ENCODE measurements around the gene MICB.

MICB gene

DNA sequence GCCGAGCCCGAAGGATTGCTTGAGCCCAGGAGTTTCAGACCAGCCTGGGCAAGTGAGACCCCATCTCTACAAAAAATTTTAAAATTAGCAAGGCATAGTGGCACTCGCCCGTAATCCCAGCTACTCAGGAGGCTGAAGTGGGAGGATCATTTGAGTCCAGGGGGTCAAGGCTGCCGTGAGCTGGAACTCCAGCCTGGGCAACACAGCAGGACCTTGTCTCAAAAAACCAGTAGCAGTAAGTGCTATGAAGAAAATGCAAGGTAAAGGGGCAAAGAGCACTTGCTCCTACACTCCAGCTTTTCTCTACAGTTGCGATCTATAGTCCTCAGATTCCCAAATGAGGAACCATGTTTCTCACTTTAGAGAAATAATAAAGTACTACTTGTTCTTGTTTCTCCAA, 45.7 kb downstream of the MICB start:
- Histone ChIP-seq H3K9me3 (ENCODE audit: insufficient read depth, low read depth, low read length) (no peaks in the 10 kb centered on the region), H3K4me2 (ENCODE audit: low read length) (no peak overlapping the region), H3K18ac (ENCODE audit: low read length) (no peak overlapping the region), H3K36me3 (ENCODE audit: control insufficient read depth in 1 of 2, insufficient read depth in 2 of 2, low read length in 2 of 2) (peaks cover 12 to 17% of the 10 kb centered on the region in 2 experiments), H2BK12ac (ENCODE audit: low read length) (no peak overlapping the region), H3K79me2 (ENCODE audit: control insufficient read depth, insufficient read depth, low read length, poor library complexity) (peaks cover 20% of the 10 kb centered on the region), H3K14ac (ENCODE audit: low read length) (no peak overlapping the region), H3K27me3 (ENCODE audit: insufficient read depth, low read length) (no peaks in the 10 kb centered on the region), H2BK5ac (ENCODE audit: low read depth, low read length, poor library complexity) (no peak overlapping the region), H3K4me3 (ENCODE audit: low read depth, low read length) (no peak overlapping the region), H3K79me1 (ENCODE audit: low read length) (peaks cover 12% of the 10 kb centered on the region), H2AK5ac (ENCODE audit: low read length) (no peak overlapping the region), H2BK120ac (ENCODE audit: insufficient read depth, low read length, poor library complexity) (no peak overlapping the region), H4K12ac (ENCODE audit: low read depth, low read length) (no peak overlapping the region), H3K4ac (ENCODE audit: low read depth, low read length) (no peak overlapping the region), H3K9ac (ENCODE audit: low read length) (no peak overlapping the region), H3K4me1 (ENCODE audit: control insufficient read depth in 1 of 2, insufficient read depth in 2 of 2, low read length in 2 of 2) (peaks cover 10 to 11% of the 10 kb centered on the region in 2 experiments), H4K91ac (ENCODE audit: low read depth, low read length) (no peak overlapping the region), H3K27ac (ENCODE audit: low read depth, low read length) (no peak overlapping the region), H3K23ac (ENCODE audit: low read length) (no peak overlapping the region), H2AFZ (ENCODE audit: insufficient read depth, low read length, poor library complexity) (no peak overlapping the region), H4K8ac (ENCODE audit: low read depth, low read length) (no peak overlapping the region)
- WGBS (ENCODE audit: extremely low coverage, insufficient coverage, insufficient read length): no CpG with 5 or more reads among the region's 6 CpGs
- DNase-seq: no peak

DNA sequence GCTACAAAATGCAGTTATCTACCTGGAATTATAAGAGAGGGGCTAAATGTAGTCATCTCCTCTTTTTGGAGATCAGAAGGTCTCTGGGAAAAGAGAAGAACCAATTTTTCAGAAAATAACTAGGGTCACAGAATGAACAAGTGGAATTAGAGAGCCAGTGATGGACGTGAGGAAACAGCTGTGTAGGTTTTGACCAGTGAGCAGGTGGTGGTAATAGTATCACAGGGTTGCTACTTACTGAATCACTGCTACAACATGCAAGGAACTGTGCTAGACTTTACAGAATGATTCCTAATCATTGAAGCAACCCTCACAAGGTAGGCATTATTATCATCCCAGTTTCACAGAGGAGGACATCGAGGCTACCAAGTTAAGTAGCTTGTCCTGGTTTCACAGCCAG, 46.7 kb downstream of the MICB start:
- Histone ChIP-seq H3K4ac (ENCODE audit: low read depth, low read length) (no peak overlapping the region), H3K4me3 (ENCODE audit: low read depth, low read length) (no peak overlapping the region), H4K12ac (ENCODE audit: low read depth, low read length) (no peak overlapping the region), H4K8ac (ENCODE audit: low read depth, low read length) (no peak overlapping the region), H2AFZ (ENCODE audit: insufficient read depth, low read length, poor library complexity) (no peak overlapping the region), H4K91ac (ENCODE audit: low read depth, low read length) (no peak overlapping the region), H3K14ac (ENCODE audit: low read length) (no peak overlapping the region), H3K4me1 (ENCODE audit: control insufficient read depth in 1 of 2, insufficient read depth in 2 of 2, low read length in 2 of 2) (peaks cover 10 to 11% of the 10 kb centered on the region in 2 experiments), H3K18ac (ENCODE audit: low read length) (no peak overlapping the region), H2BK5ac (ENCODE audit: low read depth, low read length, poor library complexity) (no peak overlapping the region), H3K36me3 (ENCODE audit: control insufficient read depth in 1 of 2, insufficient read depth in 2 of 2, low read length in 2 of 2) (peaks cover 9 to 10% of the 10 kb centered on the region in 2 experiments), H2AK5ac (ENCODE audit: low read length) (no peak overlapping the region), H3K4me2 (ENCODE audit: low read length) (no peak overlapping the region), H3K9me3 (ENCODE audit: insufficient read depth, low read depth, low read length) (no peaks in the 10 kb centered on the region), H3K79me2 (ENCODE audit: control insufficient read depth, insufficient read depth, low read length, poor library complexity) (peaks cover 17% of the 10 kb centered on the region), H3K79me1 (ENCODE audit: low read length) (peaks cover 12% of the 10 kb centered on the region), H2BK120ac (ENCODE audit: insufficient read depth, low read length, poor library complexity) (no peak overlapping the region), H3K23ac (ENCODE audit: low read length) (no peak overlapping the region), H3K27ac (ENCODE audit: low read depth, low read length) (no peak overlapping the region), H3K27me3 (ENCODE audit: insufficient read depth, low read length) (no peaks in the 10 kb centered on the region), H2BK12ac (ENCODE audit: low read length) (no peak overlapping the region), H3K9ac (ENCODE audit: low read length) (no peak overlapping the region)
- no peak for DNase-seq
- no CpG with 5 or more reads among the region's 2 CpGs for WGBS (ENCODE audit: extremely low coverage, insufficient coverage, insufficient read length)

DNA sequence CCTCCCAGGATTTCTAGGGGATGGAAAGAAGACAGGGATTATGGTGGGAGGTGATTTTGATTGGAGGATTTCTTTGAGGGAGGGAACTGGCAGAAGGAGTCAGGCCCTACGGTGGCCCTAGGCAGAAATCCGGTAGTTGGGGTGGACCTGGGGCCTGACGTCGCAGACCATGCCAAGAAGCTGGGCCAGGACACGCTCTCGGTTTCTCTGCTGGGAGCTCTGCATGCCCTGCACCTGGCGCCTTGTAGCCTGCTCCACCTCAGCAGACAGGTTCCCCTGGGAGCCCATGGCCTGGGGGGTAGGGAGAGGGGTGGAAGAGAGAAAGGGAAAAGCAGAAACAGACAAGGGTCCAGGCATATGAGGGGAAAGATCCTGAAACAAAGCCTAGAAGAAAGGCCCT, 47.3 kb downstream of the MICB start:
- Histone ChIP-seq H3K9ac (ENCODE audit: low read length) (peak overlapping the region; percentile 23), H3K23ac (ENCODE audit: low read length) (no peak overlapping the region)
- no CpG with 5 or more reads among the region's 7 CpGs for WGBS (ENCODE audit: extremely low coverage, insufficient coverage, insufficient read length)

DNA sequence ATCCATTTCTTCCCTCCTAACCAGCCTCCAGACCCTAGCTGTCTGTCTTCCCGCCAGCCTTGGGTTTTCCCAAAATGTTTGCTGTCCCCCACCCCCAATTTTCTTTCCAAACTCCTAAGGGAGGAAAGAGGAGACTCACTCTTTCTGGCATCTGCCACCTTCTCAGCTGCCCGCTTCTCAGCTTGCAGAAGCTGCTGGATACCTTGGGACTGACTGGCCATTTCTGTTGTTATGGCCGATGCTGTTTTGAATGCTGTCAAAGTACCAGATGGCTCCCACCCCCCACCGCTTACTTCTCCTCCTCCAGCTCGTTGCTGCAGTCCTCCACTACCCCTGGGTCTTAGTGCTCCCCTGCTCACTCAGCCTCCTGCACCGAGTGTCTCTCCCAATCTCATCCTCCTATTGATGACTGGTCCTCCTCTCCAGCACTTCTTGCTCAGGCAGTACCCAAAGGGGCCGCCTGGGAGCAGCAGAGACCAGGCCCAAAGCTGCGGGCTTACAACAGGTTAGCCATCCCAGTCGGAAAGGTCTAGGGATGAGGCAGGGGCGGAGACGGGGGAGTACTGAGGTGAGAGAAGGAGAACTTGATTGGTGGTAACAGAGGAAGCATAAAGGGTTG, 48.5 kb downstream of the MICB start, which contains the start of gene ATP6V1G2:
ATP6V1G2 (minus strand) TSS at position 270 of the 619 bp plus-strand sequence; CDS start at position 221, 49 bp downstream.
- DNase-seq: peak; percentile 96 to 97
- Histone ChIP-seq H3K9ac (ENCODE audit: low read length) (peak within 1 kb of the TSS; percentile 23), H3K27me3 (ENCODE audit: insufficient read depth, low read length) (no peaks in the 10 kb centered on the region), H2BK12ac (ENCODE audit: low read length) (no peak within 1 kb of the TSS), H3K4me1 (ENCODE audit: control insufficient read depth in 1 of 2, insufficient read depth in 2 of 2, low read length in 2 of 2) (peaks cover 4 to 5% of the 10 kb centered on the region in 2 experiments), H3K9me3 (ENCODE audit: insufficient read depth, low read depth, low read length) (no peaks in the 10 kb centered on the region), H3K4me3 (ENCODE audit: low read depth, low read length) (no peak within 1 kb of the TSS), H3K14ac (ENCODE audit: low read length) (no peak within 1 kb of the TSS), H3K4ac (ENCODE audit: low read depth, low read length) (no peak within 1 kb of the TSS), H3K79me1 (ENCODE audit: low read length) (peaks cover 8% of the 10 kb centered on the region), H3K18ac (ENCODE audit: low read length) (no peak within 1 kb of the TSS), H3K36me3 (ENCODE audit: control insufficient read depth in 1 of 2, insufficient read depth in 2 of 2, low read length in 2 of 2) (peaks cover 4 to 7% of the 10 kb centered on the region in 2 experiments), H3K79me2 (ENCODE audit: control insufficient read depth, insufficient read depth, low read length, poor library complexity) (peaks cover 3% of the 10 kb centered on the region), H3K23ac (ENCODE audit: low read length) (no peak within 1 kb of the TSS), H3K4me2 (ENCODE audit: low read length) (peak within 1 kb of the TSS; percentile 75), H3K27ac (ENCODE audit: low read depth, low read length) (peak within 1 kb of the TSS; percentile 39), H2AFZ (ENCODE audit: insufficient read depth, low read length, poor library complexity) (peak within 1 kb of the TSS; percentile 40), H2AK5ac (ENCODE audit: low read length) (no peak within 1 kb of the TSS), H4K8ac (ENCODE audit: low read depth, low read length) (peak within 1 kb of the TSS; percentile 82), H2BK5ac (ENCODE audit: low read depth, low read length, poor library complexity) (no peak within 1 kb of the TSS), H4K91ac (ENCODE audit: low read depth, low read length) (no peak within 1 kb of the TSS), H4K12ac (ENCODE audit: low read depth, low read length) (no peak within 1 kb of the TSS), H2BK120ac (ENCODE audit: insufficient read depth, low read length, poor library complexity) (no peak within 1 kb of the TSS)
- no CpG with 5 or more reads among the region's 11 CpGs for WGBS (ENCODE audit: extremely low coverage, insufficient coverage, insufficient read length)

More for the DNA sequence above, 47.3 kb downstream of the MICB start:
- no peak overlapping the region for H2AFZ ChIP-seq (ENCODE audit: insufficient read depth, low read length, poor library complexity)
- H2BK120ac ChIP-seq (ENCODE audit: insufficient read depth, low read length, poor library complexity): no peak overlapping the region
- H4K12ac ChIP-seq (ENCODE audit: low read depth, low read length): no peak overlapping the region
- no peak overlapping the region for H3K27ac ChIP-seq (ENCODE audit: low read depth, low read length)
- H3K4me3 ChIP-seq (ENCODE audit: low read depth, low read length): no peak overlapping the region
- H3K4me2 ChIP-seq (ENCODE audit: low read length): no peak overlapping the region
- peaks cover 4 to 6% of the 10 kb centered on the region in 2 experiments for H3K36me3 ChIP-seq (ENCODE audit: control insufficient read depth in 1 of 2, insufficient read depth in 2 of 2, low read length in 2 of 2)
- peaks cover 5 to 6% of the 10 kb centered on the region in 2 experiments for H3K4me1 ChIP-seq (ENCODE audit: control insufficient read depth in 1 of 2, insufficient read depth in 2 of 2, low read length in 2 of 2)
- no peak overlapping the region for H3K18ac ChIP-seq (ENCODE audit: low read length)
- no peak overlapping the region for H2BK5ac ChIP-seq (ENCODE audit: low read depth, low read length, poor library complexity)
- H4K8ac ChIP-seq (ENCODE audit: low read depth, low read length): no peak overlapping the region
- peaks cover 12% of the 10 kb centered on the region for H3K79me2 ChIP-seq (ENCODE audit: control insufficient read depth, insufficient read depth, low read length, poor library complexity)
- H3K4ac ChIP-seq (ENCODE audit: low read depth, low read length): no peak overlapping the region
- no peak overlapping the region for H4K91ac ChIP-seq (ENCODE audit: low read depth, low read length)
- no peak overlapping the region for H3K14ac ChIP-seq (ENCODE audit: low read length)
- no peak overlapping the region for H2AK5ac ChIP-seq (ENCODE audit: low read length)
- no peaks in the 10 kb centered on the region for H3K9me3 ChIP-seq (ENCODE audit: insufficient read depth, low read depth, low read length)
- DNase-seq: no peak
- peaks cover 12% of the 10 kb centered on the region for H3K79me1 ChIP-seq (ENCODE audit: low read length)
- no peaks in the 10 kb centered on the region for H3K27me3 ChIP-seq (ENCODE audit: insufficient read depth, low read length)
- no peak overlapping the region for H2BK12ac ChIP-seq (ENCODE audit: low read length)

Measured in trophoblast cell (in vitro differentiated cells and primary cell).